SJSA1 (cell line): ENCODE measurements around the gene ALKBH2. TPM values are rescaled to one million over a fixed set of nuclear protein-coding genes. Genes with fewer than 3 reads are reported as not detected.

Experiments
- DNase-seq, 2 experiments: peaks; one replicate each; pipeline ENCODE4 v3.0.0-alpha.2; 2015 to 2020; ENCODE audit warnings: low spot score in 2 of 2, low read depth in 1 of 2
- H3K27ac ChIP-seq: fragments of 250-450 bp; sonication (Bioruptor Pico); 2 replicates; pipeline ENCODE4 v1.5.1; 2020; ENCODE audit warnings: mild to moderate bottlenecking, moderate library complexity
- H3K27me3 ChIP-seq: fragments of 250-450 bp; sonication (Bioruptor Pico); replicated peaks from 2 replicates; pipeline ENCODE4 v1.5.1; 2020; ENCODE audit warnings: mild to moderate bottlenecking, moderate library complexity
- H3K36me3 ChIP-seq: fragments of 250-450 bp; sonication (Bioruptor Pico); 2 replicates; pipeline ENCODE4 v1.5.1; 2020; ENCODE audit warnings: mild to moderate bottlenecking
- H3K4me1 ChIP-seq: fragments of 250-450 bp; sonication (Bioruptor Pico); replicated peaks from 2 replicates; pipeline ENCODE4 v1.6.1; 2021; ENCODE audit warnings: mild to moderate bottlenecking
- H3K4me3 ChIP-seq: fragments of 250-450 bp; sonication (Bioruptor Pico); 2 replicates; pipeline ENCODE4 v1.5.1; 2020; ENCODE audit warnings: mild to moderate bottlenecking
- H3K9me3 ChIP-seq: fragments of 250-450 bp; sonication (Bioruptor Pico); replicated peaks from 2 replicates; pipeline ENCODE4 v1.5.1; 2020; ENCODE audit warnings: mild to moderate bottlenecking
- total RNA-seq: library from RNA; depleted of rRNA; stranded (reverse); fragments of >200 nt; shearing (Covaris generic); gene quantifications from 2 replicates; pipeline ENCODE4 v1.2.3, GENCODE V29; 2014; rRNA removed

ALKBH2 gene
- 7.6 and 13.8 TPM in 2 replicates for total RNA-seq

- Histone ChIP-seq H3K36me3 (peaks cover 8% of the 10 kb centered on the region), H3K9me3 (no peaks in the 10 kb centered on the region)
These were observed at the start of gene ALKBH2 for GRCh38 chr12:109093022-109093918. ALKBH2 (minus strand) TSS chr12:109093472; CDS start chr12:109092786, 686 bp downstream.

GRCh38 chr12:109140560-109140959 is 47.3 kb upstream of the ALKBH2 start:
- no peak overlapping the region for H3K4me3 ChIP-seq
- no peaks in the 10 kb centered on the region for H3K4me1 ChIP-seq
- H3K27me3 ChIP-seq = no peaks in the 10 kb centered on the region
- no peaks in the 10 kb centered on the region for H3K9me3 ChIP-seq
- no peak for DNase-seq
- no peak overlapping the region for H3K27ac ChIP-seq
- no peaks in the 10 kb centered on the region for H3K36me3 ChIP-seq

More at GRCh38 chr12:109093022-109093918, at the start of gene ALKBH2:
- Histone ChIP-seq H3K27me3 (no peaks in the 10 kb centered on the region), H3K27ac (peak within 1 kb of the TSS; percentile 50), H3K4me1 (peaks cover 24% of the 10 kb centered on the region), H3K4me3 (peak within 1 kb of the TSS; percentile 27)
- peak; percentile 75 to 91 for DNase-seq

DNA sequence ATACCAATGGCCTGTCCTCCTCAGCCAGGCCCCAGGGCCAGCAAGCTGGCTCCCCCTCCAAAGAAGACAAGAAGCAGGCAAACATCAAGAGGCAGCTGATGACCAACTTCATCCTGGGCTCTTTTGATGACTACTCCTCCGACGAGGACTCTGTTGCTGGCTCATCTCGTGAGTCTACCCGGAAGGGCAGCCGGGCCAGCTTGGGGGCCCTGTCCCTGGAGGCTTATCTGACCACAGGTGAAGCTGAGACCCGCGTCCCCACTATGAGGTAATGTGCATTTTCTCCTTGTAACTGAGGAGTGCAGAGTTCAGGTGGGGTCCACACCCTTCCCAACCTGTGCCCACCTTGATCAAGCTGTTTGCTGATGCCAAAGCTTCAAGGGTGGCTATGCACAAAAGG is 46.5 kb upstream of the ALKBH2 start:
- Histone ChIP-seq H3K27me3 (no peaks in the 10 kb centered on the region), H3K36me3 (no peaks in the 10 kb centered on the region), H3K4me1 (no peaks in the 10 kb centered on the region), H3K9me3 (no peaks in the 10 kb centered on the region), H3K27ac (no peak overlapping the region), H3K4me3 (no peak overlapping the region)
- DNase-seq = no peak

DNA sequence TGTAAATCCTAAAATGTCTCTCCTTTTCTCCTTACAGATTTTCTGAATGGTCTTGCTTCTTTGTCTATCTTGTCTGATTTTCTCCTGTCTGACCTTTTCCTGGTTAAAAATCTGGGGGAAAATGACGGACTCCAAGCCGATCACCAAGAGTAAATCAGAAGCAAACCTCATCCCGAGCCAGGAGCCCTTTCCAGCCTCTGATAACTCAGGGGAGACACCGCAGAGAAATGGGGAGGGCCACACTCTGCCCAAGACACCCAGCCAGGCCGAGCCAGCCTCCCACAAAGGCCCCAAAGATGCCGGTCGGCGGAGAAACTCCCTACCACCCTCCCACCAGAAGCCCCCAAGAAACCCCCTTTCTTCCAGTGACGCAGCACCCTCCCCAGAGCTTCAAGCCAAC is 46.1 kb upstream of the ALKBH2 start:
- H3K4me3 ChIP-seq = no peak overlapping the region
- DNase-seq = no peak
- H3K27ac ChIP-seq = no peak overlapping the region
- no peaks in the 10 kb centered on the region for H3K36me3 ChIP-seq
- no peaks in the 10 kb centered on the region for H3K4me1 ChIP-seq
- no peaks in the 10 kb centered on the region for H3K27me3 ChIP-seq
- H3K9me3 ChIP-seq = no peaks in the 10 kb centered on the region

DNA sequence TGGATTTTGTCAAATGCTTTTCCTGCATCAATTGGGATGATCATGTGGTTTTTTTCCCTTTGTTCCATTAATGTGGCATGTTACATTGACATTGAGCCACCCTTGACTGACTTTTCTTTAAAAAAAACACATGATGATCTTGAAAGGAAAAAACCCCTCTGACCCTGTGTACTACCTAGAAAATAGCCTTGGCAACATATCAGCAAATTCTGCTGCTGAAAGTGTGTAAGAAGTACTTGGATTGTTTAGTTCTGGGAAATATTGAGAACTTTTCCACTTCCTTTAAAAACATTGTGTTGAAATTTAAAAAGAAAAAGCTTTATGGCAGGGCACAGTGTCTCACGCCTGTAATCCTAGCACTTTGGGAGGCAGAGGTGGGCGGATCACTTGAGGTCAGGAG is 43.8 kb upstream of the ALKBH2 start:
- Histone ChIP-seq H3K36me3 (no peaks in the 10 kb centered on the region), H3K27me3 (no peaks in the 10 kb centered on the region), H3K4me1 (no peaks in the 10 kb centered on the region), H3K9me3 (no peaks in the 10 kb centered on the region), H3K4me3 (no peak overlapping the region), H3K27ac (no peak overlapping the region)
- DNase-seq = no peak

DNA sequence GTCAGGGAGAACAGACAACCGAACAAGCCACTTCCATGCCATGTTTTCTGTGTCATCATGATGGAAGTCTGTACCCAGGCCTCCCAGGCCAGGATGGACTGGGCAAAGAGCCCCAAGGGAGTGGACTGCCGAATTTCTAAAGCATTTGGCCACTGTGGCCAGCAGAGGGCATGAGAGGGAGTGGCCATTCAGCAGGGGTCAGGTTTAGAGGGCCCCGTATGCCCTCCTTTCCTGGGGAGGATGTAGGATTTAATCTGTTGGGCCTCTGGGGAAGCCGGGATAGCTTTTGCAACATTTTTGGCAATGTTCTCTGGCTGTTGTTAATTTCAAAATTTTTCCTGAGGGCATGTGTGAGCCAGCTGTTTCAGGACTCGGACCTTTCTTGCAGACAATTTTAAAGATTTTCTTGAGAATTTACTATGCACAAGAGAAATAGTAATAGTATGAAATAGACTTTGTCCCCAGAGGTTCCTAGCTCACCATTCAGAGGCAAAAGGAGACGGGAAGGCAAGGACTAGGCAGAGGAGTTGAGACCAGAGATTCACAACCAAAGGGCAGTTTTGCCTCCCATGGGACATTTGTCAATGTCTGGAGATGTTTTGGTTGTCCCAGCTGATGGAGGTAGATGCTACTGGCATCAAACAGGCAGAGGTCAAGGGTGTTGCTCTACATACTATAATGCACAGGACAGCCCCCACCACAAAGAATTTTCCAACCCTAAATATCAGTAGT is 41.1 kb upstream of the ALKBH2 start:
- Histone ChIP-seq H3K4me3 (no peak overlapping the region), H3K27ac (no peak overlapping the region), H3K9me3 (no peaks in the 10 kb centered on the region), H3K36me3 (no peaks in the 10 kb centered on the region), H3K27me3 (no peaks in the 10 kb centered on the region), H3K4me1 (no peaks in the 10 kb centered on the region)
- DNase-seq = no peak

- Histone ChIP-seq H3K27ac (no peak overlapping the region), H3K4me3 (no peak overlapping the region), H3K27me3 (no peaks in the 10 kb centered on the region), H3K4me1 (no peaks in the 10 kb centered on the region), H3K36me3 (no peaks in the 10 kb centered on the region), H3K9me3 (no peaks in the 10 kb centered on the region)
- DNase-seq = no peak
These were observed 38.1 kb upstream of the ALKBH2 start for GRCh38 chr12:109131154-109132050.

DNA sequence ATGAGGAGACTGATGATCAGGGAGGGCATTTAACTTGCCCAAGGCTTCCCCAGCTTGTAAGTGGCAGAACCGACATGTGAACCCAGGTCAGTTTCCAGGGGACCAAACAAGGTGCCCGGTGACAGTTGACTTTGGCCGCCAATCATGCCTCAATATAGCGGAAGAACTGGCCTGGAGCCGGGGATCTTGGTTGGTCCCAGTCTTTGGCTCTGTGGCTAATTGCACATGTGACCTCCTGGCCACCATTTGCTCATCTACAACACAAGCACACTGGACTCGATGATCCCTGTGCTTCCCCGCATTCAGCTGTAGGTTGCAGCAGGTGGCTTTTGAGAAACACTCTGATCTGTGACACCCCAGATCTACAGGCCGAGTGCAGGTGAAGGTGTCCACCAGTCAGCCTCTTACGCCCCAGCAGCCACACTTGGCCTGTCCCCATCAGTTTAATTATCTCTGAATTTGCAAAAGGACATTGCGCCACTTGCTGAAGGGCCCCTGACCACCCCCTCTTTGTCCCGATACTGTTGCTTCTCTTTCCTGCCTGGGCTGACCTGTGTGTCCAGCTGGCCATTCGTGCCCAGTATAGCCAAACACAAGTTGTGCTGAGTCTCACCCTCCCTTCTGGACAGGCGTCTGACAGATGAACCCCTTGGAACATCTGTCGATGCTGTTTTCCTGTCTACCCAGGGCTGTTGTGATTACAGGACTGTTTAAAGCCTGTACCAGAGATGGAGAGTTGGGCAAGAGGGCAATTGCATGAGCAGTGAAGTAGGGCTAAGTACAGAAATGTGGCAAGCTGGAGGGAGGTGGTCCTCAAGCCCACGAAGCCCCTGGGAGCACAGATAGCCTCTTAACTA is 37.3 kb upstream of the ALKBH2 start:
- Histone ChIP-seq H3K27ac (no peak overlapping the region), H3K4me3 (no peak overlapping the region), H3K27me3 (no peaks in the 10 kb centered on the region), H3K36me3 (no peaks in the 10 kb centered on the region), H3K4me1 (no peaks in the 10 kb centered on the region), H3K9me3 (no peaks in the 10 kb centered on the region)
- DNase-seq = no peak

- H3K9me3 ChIP-seq = no peaks in the 10 kb centered on the region
- H3K27ac ChIP-seq = no peak overlapping the region
- no peak overlapping the region for H3K4me3 ChIP-seq
- no peaks in the 10 kb centered on the region for H3K36me3 ChIP-seq
- H3K4me1 ChIP-seq = no peaks in the 10 kb centered on the region
- no peak for DNase-seq
- no peaks in the 10 kb centered on the region for H3K27me3 ChIP-seq
These were observed 34.4 kb upstream of the ALKBH2 start for GRCh38 chr12:109127533-109128242.

DNA sequence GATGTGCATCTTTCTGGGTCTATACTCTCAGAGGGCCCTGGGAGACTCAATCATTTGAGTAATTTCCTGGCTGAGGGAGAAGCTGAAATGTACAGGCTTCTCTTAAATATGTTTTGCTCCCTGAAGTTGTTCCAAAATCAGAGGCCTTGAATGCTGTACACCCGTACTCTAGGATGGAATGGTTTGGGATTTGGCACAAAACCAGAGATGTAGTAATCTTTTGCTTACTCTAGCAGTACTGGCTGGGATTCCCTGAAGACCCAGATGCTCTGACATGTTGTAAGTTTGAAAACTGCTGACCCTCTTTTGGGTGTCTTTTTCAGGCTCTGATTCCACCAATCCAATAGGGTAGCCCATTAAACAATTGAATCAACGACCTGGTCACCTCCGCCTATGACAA is 33.5 kb upstream of the ALKBH2 start:
- Histone ChIP-seq H3K9me3 (no peaks in the 10 kb centered on the region), H3K4me1 (no peaks in the 10 kb centered on the region), H3K4me3 (no peak overlapping the region), H3K27me3 (no peaks in the 10 kb centered on the region), H3K36me3 (no peaks in the 10 kb centered on the region), H3K27ac (no peak overlapping the region)
- no peak for DNase-seq

GRCh38 chr12:109125791-109126190 is 32.5 kb upstream of the ALKBH2 start:
- Histone ChIP-seq H3K4me1 (no peaks in the 10 kb centered on the region), H3K27me3 (no peaks in the 10 kb centered on the region), H3K9me3 (no peaks in the 10 kb centered on the region), H3K27ac (no peak overlapping the region), H3K36me3 (no peaks in the 10 kb centered on the region), H3K4me3 (no peak overlapping the region)
- DNase-seq = no peak

- H3K9me3 ChIP-seq = no peaks in the 10 kb centered on the region
- no peaks in the 10 kb centered on the region for H3K4me1 ChIP-seq
- no peak overlapping the region for H3K27ac ChIP-seq
- H3K27me3 ChIP-seq = no peaks in the 10 kb centered on the region
- H3K4me3 ChIP-seq = no peak overlapping the region
- DNase-seq = no peak
- no peaks in the 10 kb centered on the region for H3K36me3 ChIP-seq
These were observed 31.8 kb upstream of the ALKBH2 start for GRCh38 chr12:109124878-109125648.
